CD4-positive, alpha-beta T cell treated with Interleukin-21 for 1 hour (primary cell): ENCODE data around the gene CARNS1.

Experiments used
- DNase-seq: peaks from one replicate; pipeline ENCODE4 v3.0.0-alpha.2; 2020

The CARNS1 gene

GRCh38 chr11:67429722-67430121 lies 14.2 kb downstream of the CARNS1 start:
- no peak for DNase-seq

- no peak for DNase-seq
Observed at GRCh38 chr11:67431346-67432249, 16.1 kb downstream of the CARNS1 start.

GRCh38 chr11:67432655-67433349 lies 17.3 kb downstream of the CARNS1 start:
- no peak for DNase-seq

GRCh38 chr11:67433536-67434394 lies 18.3 kb downstream of the CARNS1 start:
- no peak for DNase-seq

GRCh38 chr11:67434395-67434881 lies 19.0 kb downstream of the CARNS1 start:
- DNase-seq = no peak

GRCh38 chr11:67435031-67435726 lies 19.7 kb downstream of the CARNS1 start:
- DNase-seq = no peak

- DNase-seq = no peak
Observed at GRCh38 chr11:67435727-67436458, 20.4 kb downstream of the CARNS1 start.

GRCh38 chr11:67436459-67437081 lies 21.1 kb downstream of the CARNS1 start:
- peak; percentile 73 for DNase-seq

- peak; percentile 79 for DNase-seq
Observed at GRCh38 chr11:67437082-67437808, 21.8 kb downstream of the CARNS1 start, which contains the start of gene PTPRCAP. Gene PTPRCAP, minus strand, starts transcription at chr11:67437682. Its CDS starts 63 bp downstream, at chr11:67437619.

- no peak for DNase-seq
Observed at GRCh38 chr11:67437809-67438157, 22.3 kb downstream of the CARNS1 start.

GRCh38 chr11:67438158-67438902 lies 22.9 kb downstream of the CARNS1 start:
- peak; percentile 77 for DNase-seq

- DNase-seq = no peak
Observed at GRCh38 chr11:67439321-67440228, 24.1 kb downstream of the CARNS1 start.

- no peak for DNase-seq
Observed at GRCh38 chr11:67440229-67441097, 25.0 kb downstream of the CARNS1 start.

- DNase-seq = no peak
Observed at GRCh38 chr11:67441098-67441563, 25.7 kb downstream of the CARNS1 start.

- peak; percentile 47 for DNase-seq
Observed at GRCh38 chr11:67441731-67442351, 26.4 kb downstream of the CARNS1 start.

- DNase-seq = no peak
Observed at GRCh38 chr11:67442504-67443404, 27.3 kb downstream of the CARNS1 start.
